ENCODE results near the gene FIGNL1.

DNA sequence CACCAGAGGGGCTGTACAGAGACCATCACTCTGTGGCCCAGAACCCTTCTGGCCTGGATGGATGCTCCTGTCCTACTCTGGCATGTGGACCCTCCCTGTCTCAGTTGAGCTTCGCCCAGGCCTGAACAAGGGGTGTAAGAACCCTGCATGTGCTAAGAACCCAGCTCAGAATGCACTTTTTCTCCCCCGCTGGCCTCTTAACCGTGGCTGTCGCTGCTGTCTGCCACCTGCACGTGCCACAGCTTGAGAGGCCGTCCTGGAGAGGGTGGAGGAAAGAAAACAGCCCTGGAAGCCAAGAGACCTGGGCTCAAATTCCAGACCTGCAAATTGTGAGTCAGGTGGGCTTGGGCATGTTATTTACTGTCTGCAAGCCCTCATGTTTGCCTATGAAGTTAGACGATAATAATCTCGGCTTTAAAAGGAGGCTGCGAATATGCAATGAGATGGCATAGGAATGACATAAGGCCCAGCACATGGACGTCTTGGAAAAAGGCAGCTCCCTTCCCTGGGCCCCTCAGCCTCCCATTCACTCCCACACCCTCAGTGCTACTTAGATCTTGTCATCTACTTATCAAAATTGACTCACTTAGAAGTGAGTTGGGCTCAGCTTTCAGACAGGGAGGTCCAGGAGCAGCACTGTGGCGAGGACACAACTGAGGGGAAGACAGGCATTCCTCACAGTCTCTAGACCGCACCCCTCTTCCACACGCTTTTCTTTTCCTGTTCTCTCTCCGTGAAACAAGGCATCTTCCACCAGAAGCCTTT is 31.4 kb downstream of the FIGNL1 start:
- TF ChIP-seq, protein P1, sequence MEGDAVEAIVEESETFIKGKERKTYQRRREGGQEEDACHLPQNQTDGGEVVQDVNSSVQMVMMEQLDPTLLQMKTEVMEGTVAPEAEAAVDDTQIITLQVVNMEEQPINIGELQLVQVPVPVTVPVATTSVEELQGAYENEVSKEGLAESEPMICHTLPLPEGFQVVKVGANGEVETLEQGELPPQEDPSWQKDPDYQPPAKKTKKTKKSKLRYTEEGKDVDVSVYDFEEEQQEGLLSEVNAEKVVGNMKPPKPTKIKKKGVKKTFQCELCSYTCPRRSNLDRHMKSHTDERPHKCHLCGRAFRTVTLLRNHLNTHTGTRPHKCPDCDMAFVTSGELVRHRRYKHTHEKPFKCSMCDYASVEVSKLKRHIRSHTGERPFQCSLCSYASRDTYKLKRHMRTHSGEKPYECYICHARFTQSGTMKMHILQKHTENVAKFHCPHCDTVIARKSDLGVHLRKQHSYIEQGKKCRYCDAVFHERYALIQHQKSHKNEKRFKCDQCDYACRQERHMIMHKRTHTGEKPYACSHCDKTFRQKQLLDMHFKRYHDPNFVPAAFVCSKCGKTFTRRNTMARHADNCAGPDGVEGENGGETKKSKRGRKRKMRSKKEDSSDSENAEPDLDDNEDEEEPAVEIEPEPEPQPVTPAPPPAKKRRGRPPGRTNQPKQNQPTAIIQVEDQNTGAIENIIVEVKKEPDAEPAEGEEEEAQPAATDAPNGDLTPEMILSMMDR (IDR thresholded peaks at IDR 0.05), result no peak
- no peak for TF ChIP-seq EZH2 (IDR thresholded peaks at IDR 0.05)
